Activated CD8-positive, alpha-beta memory T cell treated with anti-CD3 and anti-CD28 coated beads, Interleukin-2, amount 10 ng/mL, durations not matched to agents 7 days and 5 days (primary cell): ENCODE data around the gene ATP1B2. TPM values are rescaled to one million over a fixed set of nuclear protein-coding genes. Genes with fewer than 3 reads are reported as not detected.

ENCODE experiments used
- ATAC-seq: fragments of 150-1000 bp; cut with Tn5 transposase; one replicate; pipeline ENCODE4 v1.10.0; 2021; ENCODE audit warnings: moderate library complexity
- CTCF ChIA-PET: fragments of 350-600 bp; sonication (Branson Sonifier 250); formaldehyde crosslinking; loops from one replicate; lab custom pipeline; 2021; ENCODE audit warnings: antibody characterized with exemption; lab: Charles Lee
- DNase-seq: peaks from one replicate; pipeline ENCODE4 v3.0.0-alpha.2; 2020
- H3K27ac Mint-ChIP-seq: one replicate; pipeline ENCODE4 v1.8.0; 2021; ENCODE audit warnings: mild to moderate bottlenecking, mixed read lengths
- H3K27me3 Mint-ChIP-seq: one replicate; pipeline ENCODE4 v1.8.0; 2021; ENCODE audit warnings: mixed read lengths
- H3K36me3 Mint-ChIP-seq: one replicate; pipeline ENCODE4 v1.8.0; 2021; ENCODE audit warnings: mild to moderate bottlenecking, mixed read lengths
- H3K4me1 Mint-ChIP-seq: one replicate; pipeline ENCODE4 v1.8.0; 2021; ENCODE audit warnings: mixed read lengths
- H3K4me3 Mint-ChIP-seq: one replicate; pipeline ENCODE4 v1.8.0; 2021; ENCODE audit warnings: mild to moderate bottlenecking, moderate library complexity, mixed read lengths
- H3K9me3 Mint-ChIP-seq: one replicate; pipeline ENCODE4 v1.8.0; 2022; ENCODE audit warnings: low read depth, mixed read lengths
- total RNA-seq, 2 experiments: library from RNA; stranded (reverse); gene quantifications; one replicate each; pipeline ENCODE4 v1.2.3, GENCODE V29; 2021

The ATP1B2 gene
- total RNA-seq, 2 experiments from 2014 or later, result 0.47 TPM; not detected in 1

GRCh38 chr17:7644775-7645174 is 6.0 kb upstream of the ATP1B2 start:
- Mint-ChIP-seq H3K4me3 (no peak overlapping the region), H3K4me1 (peaks cover 10% of the 10 kb centered on the region), H3K9me3 (no peaks in the 10 kb centered on the region), H3K27me3 (peaks cover 21% of the 10 kb centered on the region), H3K27ac (no peak overlapping the region), H3K36me3 (no peaks in the 10 kb centered on the region)
- peak; percentile 30 for ATAC-seq
- CTCF ChIA-PET, result no interaction called here
- no peak for DNase-seq

DNA sequence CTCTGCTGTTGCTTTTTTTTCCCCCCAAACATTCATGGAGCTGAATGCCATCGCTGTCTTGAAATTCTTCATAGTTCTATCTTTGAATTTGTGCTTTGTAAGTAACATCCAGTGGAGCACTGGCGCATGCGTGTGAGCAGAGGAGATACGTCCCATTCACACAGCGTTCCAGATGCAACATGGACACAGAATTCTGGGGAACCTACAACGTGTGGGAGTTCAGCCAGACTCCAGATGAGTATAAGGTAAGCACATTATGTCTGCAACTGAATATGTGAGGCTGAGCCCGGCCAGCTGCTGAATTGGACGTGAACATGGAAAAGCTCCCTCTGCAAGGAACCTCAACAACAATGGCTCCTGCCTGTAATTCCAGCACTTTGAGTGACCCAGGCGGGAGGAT is 4.3 kb upstream of the ATP1B2 start:
- peaks cover 24% of the 10 kb centered on the region for H3K4me1 Mint-ChIP-seq
- DNase-seq, result no peak
- peaks cover 36% of the 10 kb centered on the region for H3K27me3 Mint-ChIP-seq
- no peak overlapping the region for H3K4me3 Mint-ChIP-seq
- no peaks in the 10 kb centered on the region for H3K9me3 Mint-ChIP-seq
- H3K27ac Mint-ChIP-seq, result no peak overlapping the region
- H3K36me3 Mint-ChIP-seq, result no peaks in the 10 kb centered on the region
- ATAC-seq, result no peak
- CTCF ChIA-PET, result interaction anchor here (1.1 to 1.5 kb wide), 3 partner anchors 10 to 57 kb away, joined by 3 to 4 read pairs (median 3); partner anchors contain the start of gene WRAP53

GRCh38 chr17:7647018-7647417 is 3.7 kb upstream of the ATP1B2 start:
- ATAC-seq (no peak), DNase-seq (no peak)
- Mint-ChIP-seq H3K9me3 (no peaks in the 10 kb centered on the region), H3K36me3 (no peaks in the 10 kb centered on the region), H3K4me3 (no peak overlapping the region), H3K4me1 (peaks cover 25% of the 10 kb centered on the region), H3K27ac (no peak overlapping the region), H3K27me3 (peaks cover 39% of the 10 kb centered on the region)
- CTCF ChIA-PET, result interaction anchor here (1.1 to 1.5 kb wide), 3 partner anchors 9 to 58 kb away, joined by 3 to 4 read pairs (median 3); partner anchors contain the start of gene WRAP53

DNA sequence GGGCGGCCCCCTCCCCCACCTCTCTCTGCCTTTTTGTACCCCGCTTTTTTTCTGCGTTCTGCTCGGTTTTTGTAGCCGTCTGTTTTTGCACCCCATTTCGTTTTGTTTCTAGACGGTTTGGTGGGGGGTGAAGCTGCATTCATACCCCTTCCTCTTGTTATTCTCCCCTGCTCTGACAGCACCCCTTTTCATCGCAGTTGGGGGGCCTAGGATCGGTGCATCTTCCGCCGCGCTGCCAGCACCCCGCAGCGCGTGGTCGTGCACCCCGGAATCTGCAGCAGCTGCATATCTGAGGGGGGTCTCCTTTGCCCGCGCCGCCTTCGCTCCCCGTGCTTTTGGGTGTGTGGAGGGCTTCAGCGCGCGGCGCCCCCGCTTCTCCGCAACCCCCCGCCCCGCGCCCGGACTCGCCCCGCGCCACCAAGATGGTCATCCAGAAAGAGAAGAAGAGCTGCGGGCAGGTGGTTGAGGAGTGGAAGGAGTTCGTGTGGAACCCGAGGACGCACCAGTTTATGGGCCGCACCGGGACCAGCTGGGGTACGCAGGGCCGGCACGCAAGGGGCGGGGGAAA is 455 bp downstream of the ATP1B2 start:
- Mint-ChIP-seq H3K27ac (no peak overlapping the region), H3K9me3 (no peaks in the 10 kb centered on the region), H3K4me1 (peaks cover 17% of the 10 kb centered on the region), H3K27me3 (peaks cover 62% of the 10 kb centered on the region), H3K4me3 (peak overlapping the region; percentile 54), H3K36me3 (no peaks in the 10 kb centered on the region)
- CTCF ChIA-PET, result interaction anchor here (0.6 to 1.6 kb wide), 8 partner anchors 19 to 166 kb away, joined by 3 to 8 read pairs (median 3); partner anchors contain the start of genes MPDU1, SAT2 and TP53
- ATAC-seq, result no peak
- no peak for DNase-seq

- no peak for DNase-seq
- peaks cover 55% of the 10 kb centered on the region for H3K27me3 Mint-ChIP-seq
- CTCF ChIA-PET, result interaction anchor here (0.8 to 1.6 kb wide), 2 partner anchors 34 to 36 kb away, joined by 3 to 8 read pairs; partner anchors contain the start of gene TP53
- no peak overlapping the region for H3K4me3 Mint-ChIP-seq
- H3K36me3 Mint-ChIP-seq, result no peaks in the 10 kb centered on the region
- no peak overlapping the region for H3K27ac Mint-ChIP-seq
- no peaks in the 10 kb centered on the region for H3K9me3 Mint-ChIP-seq
- no peak for ATAC-seq
- peaks cover 16% of the 10 kb centered on the region for H3K4me1 Mint-ChIP-seq
Observed at GRCh38 chr17:7651665-7652387, 1.1 kb downstream of the ATP1B2 start.

DNA sequence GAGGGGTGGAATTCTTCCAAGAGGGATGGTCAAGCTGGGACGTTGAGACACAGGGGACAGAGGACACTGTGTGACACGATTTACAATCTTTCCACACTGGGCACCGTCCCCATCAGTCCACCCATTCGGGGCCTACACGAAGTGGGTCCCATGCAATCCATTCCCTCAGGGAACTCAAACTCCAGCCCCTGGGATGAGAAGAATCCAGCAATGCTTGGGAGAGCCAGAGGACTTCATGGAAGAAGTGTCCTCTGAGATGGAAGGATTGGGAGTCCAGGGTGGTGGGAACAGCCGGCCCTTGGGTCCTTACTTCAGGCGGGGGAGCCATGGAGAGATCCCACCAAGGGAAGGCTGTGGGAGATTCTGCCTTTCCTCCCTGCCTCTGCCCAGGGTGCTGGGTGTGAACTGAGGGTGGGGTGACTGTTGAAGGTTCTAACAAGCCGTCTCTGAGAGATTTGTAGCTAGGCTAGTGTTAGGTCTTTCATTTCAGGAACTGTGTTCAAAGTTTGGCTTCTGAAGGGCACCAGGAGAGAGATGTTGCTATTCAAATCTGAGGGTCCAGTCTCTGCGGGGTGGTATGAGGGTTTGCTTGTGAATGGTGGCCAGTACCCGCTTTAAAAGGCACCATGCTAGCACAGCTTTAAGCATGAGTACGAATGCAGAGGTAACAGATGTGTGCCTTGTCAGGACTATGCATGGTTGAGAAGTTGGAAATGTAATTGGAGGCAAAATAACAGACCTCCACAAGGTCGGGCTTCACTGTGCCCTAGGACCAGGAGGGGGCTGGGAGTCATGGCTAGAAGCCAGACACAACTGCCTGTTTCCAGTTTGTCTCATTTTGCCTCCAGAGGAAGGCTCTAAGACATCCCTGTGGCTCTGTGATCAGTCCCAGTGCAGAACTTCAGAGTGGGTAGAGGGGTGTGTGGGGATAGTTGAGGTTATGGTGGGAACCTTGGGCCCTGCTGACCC is 1.9 kb downstream of the ATP1B2 start:
- no peaks in the 10 kb centered on the region for H3K36me3 Mint-ChIP-seq
- no peak overlapping the region for H3K27ac Mint-ChIP-seq
- H3K4me1 Mint-ChIP-seq, result peaks cover 16% of the 10 kb centered on the region
- ATAC-seq (no peak), DNase-seq (no peak)
- CTCF ChIA-PET, result interaction anchor here (1.5 to 2.5 kb wide), 2 partner anchors 20 kb away, joined by 3 to 13 read pairs; no protein-coding TSS in a partner anchor
- no peaks in the 10 kb centered on the region for H3K9me3 Mint-ChIP-seq
- peaks cover 55% of the 10 kb centered on the region for H3K27me3 Mint-ChIP-seq
- H3K4me3 Mint-ChIP-seq, result no peak overlapping the region

DNA sequence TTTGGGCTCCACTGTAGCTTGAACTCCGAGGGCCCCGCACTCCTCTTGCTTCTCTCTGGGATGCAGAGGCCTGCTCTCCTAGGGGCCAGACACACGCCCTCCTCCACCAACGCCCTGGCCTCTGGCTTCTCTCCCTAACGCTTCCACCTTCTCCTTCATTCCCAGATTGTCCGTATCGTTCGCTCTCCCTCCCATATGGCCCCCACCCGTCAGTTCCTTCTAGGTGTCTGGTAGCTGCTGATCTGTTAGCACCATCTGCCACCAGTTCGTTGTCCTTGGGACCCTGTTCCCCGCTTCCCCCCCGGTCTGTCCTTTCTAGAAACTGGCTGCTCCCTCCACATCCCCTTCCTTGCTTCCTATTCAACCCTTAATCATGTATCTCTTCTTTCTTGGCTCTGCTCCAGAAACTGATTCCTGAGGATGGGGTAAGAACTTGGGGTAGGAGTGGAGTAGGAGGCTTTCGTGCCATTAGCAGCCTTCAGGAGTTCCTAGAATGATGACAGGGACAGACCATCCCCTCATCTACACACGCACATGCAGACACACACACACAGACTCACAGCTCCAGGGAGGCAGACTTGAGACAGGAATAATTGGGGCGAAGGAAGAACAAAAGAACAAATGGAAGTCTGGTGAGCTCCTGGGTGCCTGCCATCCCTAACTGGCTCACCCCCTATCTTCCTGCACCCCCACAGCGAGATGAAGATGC is 4.3 kb downstream of the ATP1B2 start:
- ATAC-seq, result no peak
- peaks cover 13% of the 10 kb centered on the region for H3K4me1 Mint-ChIP-seq
- peaks cover 40% of the 10 kb centered on the region for H3K27me3 Mint-ChIP-seq
- no peak overlapping the region for H3K27ac Mint-ChIP-seq
- CTCF ChIA-PET, result interaction anchor here (1.2 to 2.5 kb wide), 2 partner anchors 18 to 30 kb away, joined by 6 to 13 read pairs; no protein-coding TSS in a partner anchor
- no peaks in the 10 kb centered on the region for H3K36me3 Mint-ChIP-seq
- H3K4me3 Mint-ChIP-seq, result no peak overlapping the region
- no peaks in the 10 kb centered on the region for H3K9me3 Mint-ChIP-seq
- DNase-seq, result no peak

DNA sequence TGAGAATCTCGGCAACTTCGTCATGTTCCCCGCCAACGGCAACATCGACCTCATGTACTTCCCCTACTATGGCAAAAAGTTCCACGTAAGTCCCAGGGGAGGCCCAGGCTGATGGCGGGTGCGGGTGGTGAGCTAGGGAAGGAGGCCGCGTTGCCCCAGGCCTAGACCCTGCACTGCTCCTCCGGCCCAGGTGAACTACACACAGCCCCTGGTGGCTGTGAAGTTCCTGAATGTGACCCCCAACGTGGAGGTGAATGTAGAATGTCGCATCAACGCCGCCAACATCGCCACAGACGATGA is 4.8 kb downstream of the ATP1B2 start:
- Mint-ChIP-seq H3K9me3 (no peaks in the 10 kb centered on the region), H3K4me3 (no peak overlapping the region), H3K4me1 (peaks cover 8% of the 10 kb centered on the region), H3K36me3 (no peaks in the 10 kb centered on the region), H3K27ac (no peak overlapping the region), H3K27me3 (peaks cover 35% of the 10 kb centered on the region)
- ATAC-seq (no peak), DNase-seq (no peak)
- CTCF ChIA-PET, result interaction anchor here (1.2 kb wide), 1 partner anchor 31 kb away, joined by 6 read pairs; no protein-coding TSS in a partner anchor

GRCh38 chr17:7656958-7657609 is 6.4 kb downstream of the ATP1B2 start:
- H3K4me1 Mint-ChIP-seq, result no peaks in the 10 kb centered on the region
- H3K36me3 Mint-ChIP-seq, result no peaks in the 10 kb centered on the region
- no peak for ATAC-seq
- no peaks in the 10 kb centered on the region for H3K9me3 Mint-ChIP-seq
- CTCF ChIA-PET, result interaction anchor here (0.7 to 1.1 kb wide), 4 partner anchors 10 to 104 kb away, joined by 3 to 5 read pairs (median 3); no protein-coding TSS in a partner anchor
- no peak for DNase-seq
- H3K27me3 Mint-ChIP-seq, result peaks cover 23% of the 10 kb centered on the region
- H3K4me3 Mint-ChIP-seq, result no peak overlapping the region
- H3K27ac Mint-ChIP-seq, result no peak overlapping the region

- ATAC-seq (no peak), DNase-seq (no peak)
- Mint-ChIP-seq H3K27ac (no peak overlapping the region), H3K4me1 (no peaks in the 10 kb centered on the region), H3K27me3 (no peaks in the 10 kb centered on the region), H3K9me3 (no peaks in the 10 kb centered on the region), H3K36me3 (peaks cover 27% of the 10 kb centered on the region), H3K4me3 (no peak overlapping the region)
- CTCF ChIA-PET, result interaction anchor here (0.8 to 2.2 kb wide), 4 partner anchors 11 to 53 kb away, joined by 3 to 6 read pairs (median 4); partner anchors contain the start of gene WRAP53
Observed at GRCh38 chr17:7667656-7668406, 17.1 kb downstream of the ATP1B2 start.

GRCh38 chr17:7668482-7668881 is 17.8 kb downstream of the ATP1B2 start:
- no peaks in the 10 kb centered on the region for H3K27me3 Mint-ChIP-seq
- H3K9me3 Mint-ChIP-seq, result peaks cover 2% of the 10 kb centered on the region
- H3K4me3 Mint-ChIP-seq, result no peak overlapping the region
- DNase-seq, result no peak
- no peak overlapping the region for H3K27ac Mint-ChIP-seq
- CTCF ChIA-PET, result interaction anchor here (2.2 kb wide), 1 partner anchor 19 kb away, joined by 6 read pairs; the partner anchor contains the start of gene WRAP53
- ATAC-seq, result no peak
- no peaks in the 10 kb centered on the region for H3K4me1 Mint-ChIP-seq
- peaks cover 33% of the 10 kb centered on the region for H3K36me3 Mint-ChIP-seq
